Measurements from ENCODE around the gene NHERF1. TPM values are rescaled to one million over a fixed set of nuclear protein-coding genes. Genes with fewer than 3 reads are reported as not detected.

The NHERF1 gene
- polyA plus RNA-seq, 4 donors = 153 to 188 (median 177) TPM

DNA sequence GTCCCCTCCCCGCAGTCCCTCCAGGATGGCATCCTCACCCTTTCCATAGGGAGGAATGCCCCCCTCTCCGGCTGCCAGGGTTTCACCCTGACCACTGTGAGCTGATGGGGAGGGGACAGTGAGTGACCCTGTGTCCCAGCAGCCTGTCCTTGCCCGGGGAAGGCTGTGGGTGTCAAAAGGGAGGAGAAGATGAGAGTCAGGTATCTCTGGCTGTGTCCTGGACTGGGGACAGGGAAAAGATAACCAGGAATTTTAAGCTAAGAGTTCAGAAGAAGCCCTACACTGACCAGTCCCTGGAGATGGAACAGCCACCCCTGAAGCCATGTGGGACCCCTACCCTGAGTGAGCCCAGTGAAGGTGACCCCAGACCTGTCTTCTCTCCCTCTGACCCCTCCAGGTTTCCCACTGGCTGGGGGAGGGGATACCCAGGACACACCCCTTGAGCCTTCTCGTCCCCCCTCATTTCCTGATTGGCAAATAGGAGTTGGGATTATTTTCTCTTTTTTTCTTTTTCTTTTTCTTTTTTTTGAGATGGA lies 16.4 kb downstream of the NHERF1 start:
- no peak for DNase-seq (ENCODE audit: low read depth in 4 of 4, low spot score in 2 of 4)

DNA sequence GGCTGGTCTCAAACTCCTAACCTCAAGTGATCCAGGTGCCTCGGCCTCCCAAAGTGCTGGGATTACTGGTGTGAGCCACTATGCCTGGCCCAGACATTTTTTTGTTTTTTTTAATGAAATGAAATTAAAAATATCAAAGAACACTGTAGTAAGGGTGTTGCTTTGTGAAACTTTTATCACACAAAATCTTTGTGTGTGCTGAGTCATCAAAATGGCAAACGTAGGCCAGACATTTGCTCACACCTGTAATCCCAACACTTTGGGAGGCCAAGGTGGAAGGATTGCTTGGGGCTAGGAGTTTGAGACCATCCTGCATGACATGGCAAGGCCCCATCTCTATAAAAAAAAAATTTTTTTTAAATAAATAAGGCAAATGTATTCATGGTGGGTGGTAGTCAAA lies 18.0 kb downstream of the NHERF1 start:
- DNase-seq (ENCODE audit: low read depth in 4 of 4, low spot score in 2 of 4) = no peak

DNA sequence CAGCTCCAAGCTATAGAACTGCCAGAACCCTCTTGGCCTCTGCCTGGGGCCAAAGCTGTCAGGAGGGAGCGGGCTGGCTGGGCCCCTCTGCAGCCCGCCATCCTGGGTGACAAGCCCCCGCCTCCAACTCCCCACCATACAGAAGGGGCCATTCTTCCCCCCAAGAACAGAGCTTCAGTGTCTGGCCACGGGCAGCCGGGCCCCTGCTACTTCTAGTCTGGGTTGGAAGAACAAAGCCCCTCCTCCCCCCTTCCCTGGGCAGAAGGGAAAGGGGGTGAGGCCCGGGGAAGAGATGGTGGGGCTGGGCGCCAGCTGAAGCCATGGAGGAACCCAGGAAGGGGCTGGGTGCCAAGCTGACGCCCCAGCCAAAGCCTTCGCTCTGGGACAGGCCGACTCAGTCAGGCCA lies 18.7 kb downstream of the NHERF1 start:
- DNase-seq (ENCODE audit: low read depth in 4 of 4, low spot score in 2 of 4) = no peak

DNA sequence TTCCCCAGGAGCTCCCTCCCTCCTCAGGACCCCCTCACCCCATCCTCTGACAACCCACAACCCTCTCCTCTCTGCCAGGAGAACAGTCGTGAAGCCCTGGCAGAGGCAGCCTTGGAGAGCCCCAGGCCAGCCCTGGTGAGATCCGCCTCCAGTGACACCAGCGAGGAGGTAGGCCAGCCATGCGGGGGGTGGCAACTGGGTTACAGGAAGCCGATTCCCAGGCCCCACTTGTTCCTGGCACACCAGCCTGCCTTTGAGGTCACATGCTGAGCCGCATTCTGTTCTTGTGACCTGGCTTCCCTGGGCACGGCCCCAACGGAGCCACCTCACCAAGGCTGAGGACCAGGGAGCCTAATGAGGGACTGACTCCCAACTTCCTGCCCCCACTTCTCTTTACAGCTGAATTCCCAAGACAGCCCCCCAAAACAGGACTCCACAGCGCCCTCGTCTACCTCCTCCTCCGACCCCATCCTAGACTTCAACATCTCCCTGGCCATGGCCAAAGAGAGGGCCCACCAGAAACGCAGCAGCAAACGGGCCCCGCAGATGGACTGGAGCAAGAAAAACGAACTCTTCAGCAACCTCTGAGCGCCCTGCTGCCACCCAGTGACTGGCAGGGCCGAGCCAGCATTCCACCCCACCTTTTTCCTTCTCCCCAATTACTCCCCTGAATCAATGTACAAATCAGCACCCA lies 19.8 kb downstream of the NHERF1 start:
- DNase-seq (ENCODE audit: low read depth in 4 of 4, low spot score in 2 of 4) = no peak

DNA sequence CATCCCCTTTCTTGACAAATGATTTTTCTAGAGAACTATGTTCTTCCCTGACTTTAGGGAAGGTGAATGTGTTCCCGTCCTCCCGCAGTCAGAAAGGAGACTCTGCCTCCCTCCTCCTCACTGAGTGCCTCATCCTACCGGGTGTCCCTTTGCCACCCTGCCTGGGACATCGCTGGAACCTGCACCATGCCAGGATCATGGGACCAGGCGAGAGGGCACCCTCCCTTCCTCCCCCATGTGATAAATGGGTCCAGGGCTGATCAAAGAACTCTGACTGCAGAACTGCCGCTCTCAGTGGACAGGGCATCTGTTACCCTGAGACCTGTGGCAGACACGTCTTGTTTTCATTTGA lies 20.3 kb downstream of the NHERF1 start:
- no peak for DNase-seq (ENCODE audit: low read depth in 4 of 4, low spot score in 2 of 4)

DNA sequence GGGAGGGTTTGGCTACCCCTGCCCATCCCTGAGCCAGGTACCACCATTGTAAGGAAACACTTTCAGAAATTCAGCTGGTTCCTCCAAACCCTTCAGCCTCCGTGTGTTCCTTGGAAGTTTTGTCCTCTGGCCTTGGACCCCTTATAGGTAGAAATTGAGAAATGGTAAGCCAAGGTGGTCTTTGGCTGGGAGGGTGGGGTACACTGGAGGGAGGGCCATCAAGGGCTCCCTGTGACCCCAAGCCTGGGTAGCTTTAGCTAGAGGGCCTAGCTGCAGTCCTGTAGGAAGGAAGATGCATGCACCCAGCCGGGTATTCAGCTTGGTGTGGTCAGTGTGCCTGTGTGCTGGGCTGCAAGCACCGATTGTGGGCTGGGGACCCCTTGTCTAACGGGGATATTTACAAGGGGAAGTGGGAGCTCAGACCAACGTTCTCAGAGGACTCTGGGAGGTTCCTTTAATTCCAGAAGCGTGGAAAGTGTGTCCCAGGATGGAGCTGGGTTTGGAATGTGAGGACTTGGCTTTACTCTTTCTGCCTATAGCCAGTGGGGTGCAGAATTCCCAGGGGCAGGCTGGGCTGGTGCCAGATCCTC lies 20.9 kb downstream of the NHERF1 start:
- no peak for DNase-seq (ENCODE audit: low read depth in 4 of 4, low spot score in 2 of 4)

DNA sequence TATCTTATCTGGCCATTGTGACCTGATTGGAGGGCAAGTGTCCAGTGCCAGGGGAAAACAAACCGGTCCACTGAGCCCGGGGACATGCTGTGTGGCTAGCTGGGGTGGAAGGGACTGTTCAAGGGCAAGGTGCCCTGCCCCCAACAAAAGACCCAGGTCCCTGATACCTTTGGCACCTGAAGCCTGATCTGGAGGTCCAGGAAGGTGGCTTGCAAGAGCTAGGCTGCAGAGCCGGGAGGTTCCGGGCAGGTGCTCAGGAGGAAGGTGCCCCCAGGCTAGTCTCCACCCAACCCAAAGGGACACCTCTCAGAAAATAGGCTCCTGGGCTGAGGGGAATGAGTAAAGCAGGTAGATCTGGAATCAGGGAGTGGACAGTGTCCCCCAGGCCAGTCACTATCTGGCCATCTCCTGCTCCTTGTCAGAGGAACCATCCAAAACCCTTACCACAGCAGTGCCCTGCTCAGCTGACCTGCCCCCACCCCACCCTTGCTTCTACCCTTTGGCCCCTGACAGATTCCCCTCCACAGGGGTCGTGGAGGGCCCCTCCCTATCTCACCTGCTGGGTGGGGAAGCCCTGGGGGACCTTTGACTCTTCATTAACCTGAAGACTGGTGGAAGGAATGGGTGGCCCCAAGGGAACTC lies 21.5 kb downstream of the NHERF1 start:
- no peak for DNase-seq (ENCODE audit: low read depth in 4 of 4, low spot score in 2 of 4)

DNA sequence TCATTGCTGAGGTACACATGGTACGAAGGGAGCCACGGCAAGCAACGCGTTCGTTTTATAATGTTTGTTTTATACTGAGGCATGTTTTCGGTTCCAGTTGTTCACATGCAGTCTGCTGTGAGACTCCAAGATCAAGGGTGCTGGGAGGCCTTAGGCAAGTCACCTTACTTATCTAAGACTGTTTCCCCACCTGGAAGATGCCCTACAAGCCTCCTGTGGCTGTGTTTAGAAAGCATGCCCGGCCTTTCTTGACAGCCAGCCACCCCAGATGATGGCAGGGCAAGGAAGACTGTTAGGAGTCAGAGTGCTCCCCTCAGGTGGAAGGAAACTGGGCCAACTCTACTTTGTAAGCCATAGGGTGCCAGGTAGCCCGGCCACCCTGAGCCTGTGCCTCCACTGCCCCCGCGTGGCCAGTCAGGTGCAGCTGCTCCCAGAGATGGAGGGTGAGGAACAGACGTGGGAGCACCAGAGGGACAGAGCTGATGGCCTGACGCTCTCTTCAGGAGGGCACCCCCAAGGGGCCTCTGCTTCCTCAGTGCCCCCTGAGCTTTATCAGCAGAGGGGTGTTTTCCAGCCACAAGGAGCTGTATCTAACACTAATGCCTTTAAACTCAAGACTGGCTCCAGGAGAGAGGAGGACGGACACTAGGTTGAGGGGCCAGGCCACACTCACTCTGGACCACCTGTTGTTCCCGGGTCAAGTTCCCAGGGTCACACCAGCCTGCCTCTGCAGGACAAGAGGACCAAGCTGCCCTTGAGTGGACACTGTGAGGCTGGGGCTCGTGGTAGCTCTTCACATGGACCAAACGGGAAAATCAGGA lies 22.3 kb downstream of the NHERF1 start:
- no peak for DNase-seq (ENCODE audit: low read depth in 4 of 4, low spot score in 2 of 4)

DNA sequence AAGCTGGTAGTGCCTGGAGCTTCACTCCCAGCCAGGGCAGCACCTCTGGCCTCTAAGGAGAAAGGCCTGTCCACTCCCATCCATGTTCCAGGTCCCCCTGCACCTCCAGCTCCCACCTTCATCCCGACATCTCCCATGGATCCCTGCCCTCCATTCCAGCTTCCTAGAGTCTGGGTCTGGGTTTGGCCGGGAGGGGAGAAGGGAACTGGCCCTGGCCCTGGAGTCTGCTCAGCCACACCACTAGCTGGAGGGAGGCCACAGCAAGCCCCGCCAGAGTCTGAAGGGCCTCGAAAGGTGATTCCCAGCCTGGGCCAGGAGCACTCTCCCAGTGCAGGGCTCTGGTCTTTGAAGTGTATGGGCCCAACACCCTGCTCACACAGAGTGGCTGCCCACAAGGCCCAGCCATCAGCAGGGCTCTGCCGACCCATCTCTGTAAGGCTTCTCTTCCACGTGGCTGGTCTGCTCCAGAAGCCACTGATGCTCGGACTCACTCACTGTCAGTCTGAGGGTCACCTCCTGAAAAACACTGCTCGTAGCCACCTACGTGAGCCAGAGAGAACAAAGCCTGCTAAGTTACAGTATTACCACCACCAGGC lies 23.0 kb downstream of the NHERF1 start:
- DNase-seq (ENCODE audit: low read depth in 4 of 4, low spot score in 2 of 4) = no peak

DNA sequence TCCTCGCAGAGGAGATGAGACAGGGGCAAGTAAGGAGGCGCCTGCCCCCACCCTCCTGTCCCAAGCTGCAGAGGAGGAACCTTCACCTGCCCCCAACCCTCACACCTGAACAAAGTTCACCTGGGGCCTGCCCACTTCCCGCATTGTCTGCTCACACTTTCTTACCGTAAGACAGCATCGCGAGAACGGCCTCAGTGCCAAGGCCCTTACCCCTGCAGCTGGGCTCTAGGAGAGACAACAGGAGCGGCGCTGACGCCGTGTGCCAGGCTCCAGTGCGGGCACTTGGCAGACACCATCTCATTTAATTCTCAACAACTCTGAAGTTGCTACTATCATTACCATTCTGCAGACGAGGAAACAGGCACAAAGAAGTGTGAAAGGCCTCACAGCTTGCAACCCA lies 23.6 kb downstream of the NHERF1 start:
- no peak for DNase-seq (ENCODE audit: low read depth in 4 of 4, low spot score in 2 of 4)

DNA sequence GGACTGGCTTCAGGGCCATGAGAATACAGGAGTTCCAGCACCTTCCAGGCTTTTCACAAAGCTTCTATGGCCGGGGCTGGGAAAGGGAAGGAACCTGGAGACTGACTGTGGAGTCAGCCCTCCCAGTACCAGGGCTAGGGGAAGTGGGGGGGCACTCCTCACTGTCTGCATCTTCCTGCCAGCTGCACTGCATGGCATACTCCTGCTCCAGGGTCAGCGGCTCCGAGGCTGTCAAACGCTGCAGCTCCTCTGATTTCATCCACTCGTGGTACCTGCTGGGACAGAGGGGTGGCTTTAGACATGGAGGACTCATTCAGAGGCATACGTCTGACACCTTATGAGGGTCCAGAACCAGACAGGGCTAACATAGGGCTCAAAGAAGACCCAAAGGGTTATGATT lies 25.0 kb downstream of the NHERF1 start:
- DNase-seq (ENCODE audit: low read depth in 4 of 4, low spot score in 2 of 4) = no peak

DNA sequence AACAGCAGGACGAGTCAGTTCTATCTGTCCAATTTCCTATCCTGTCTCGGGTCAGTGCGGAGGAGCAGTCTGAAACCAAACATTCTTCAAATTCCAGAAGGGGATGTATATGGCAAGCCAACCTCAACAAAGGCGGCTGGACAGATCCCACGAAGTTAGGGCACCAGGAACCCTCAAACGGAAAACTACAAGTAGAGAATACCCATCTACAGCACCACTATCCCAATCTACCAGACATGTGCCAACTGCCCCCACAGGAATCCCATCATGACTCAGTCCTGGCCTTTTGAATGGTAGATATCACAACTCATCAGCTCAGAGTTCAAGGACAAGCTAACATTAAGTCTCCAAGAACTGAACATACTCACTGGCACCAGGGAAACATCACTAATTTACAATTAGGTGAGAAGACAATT lies 25.5 kb downstream of the NHERF1 start:
- no peak for DNase-seq (ENCODE audit: low read depth in 4 of 4, low spot score in 2 of 4)

DNA sequence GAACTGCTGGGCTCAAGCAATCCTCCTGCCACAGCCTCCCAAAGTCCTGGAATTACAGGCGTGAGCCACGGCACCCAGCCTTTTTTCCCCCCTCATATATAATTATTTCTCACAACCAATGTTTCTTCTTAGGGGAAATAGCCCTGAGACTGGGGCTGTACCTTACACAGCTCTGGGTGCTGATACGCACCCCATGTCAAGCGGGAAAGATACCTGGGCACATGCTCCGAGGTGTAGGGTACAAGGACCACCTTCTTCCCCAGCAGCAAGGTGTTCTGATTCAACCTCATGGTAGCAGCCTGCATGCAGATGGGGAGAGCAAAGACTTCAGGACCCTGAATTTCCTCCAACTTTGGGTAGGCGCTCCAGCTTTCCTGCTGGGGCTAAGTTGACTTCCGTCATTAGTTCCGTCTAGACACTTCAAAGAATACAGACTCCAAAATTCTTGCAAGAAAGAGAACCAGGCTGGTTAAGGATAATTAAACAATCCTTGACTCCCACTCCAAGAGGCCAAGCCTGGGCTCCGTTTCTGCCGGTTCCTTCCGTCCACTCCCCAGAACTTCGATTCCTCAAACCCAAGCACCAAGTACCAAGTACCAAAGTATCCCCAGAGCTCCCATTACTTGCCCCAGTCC lies 27.1 kb downstream of the NHERF1 start:
- no peak for DNase-seq (ENCODE audit: low read depth in 4 of 4, low spot score in 2 of 4)

DNA sequence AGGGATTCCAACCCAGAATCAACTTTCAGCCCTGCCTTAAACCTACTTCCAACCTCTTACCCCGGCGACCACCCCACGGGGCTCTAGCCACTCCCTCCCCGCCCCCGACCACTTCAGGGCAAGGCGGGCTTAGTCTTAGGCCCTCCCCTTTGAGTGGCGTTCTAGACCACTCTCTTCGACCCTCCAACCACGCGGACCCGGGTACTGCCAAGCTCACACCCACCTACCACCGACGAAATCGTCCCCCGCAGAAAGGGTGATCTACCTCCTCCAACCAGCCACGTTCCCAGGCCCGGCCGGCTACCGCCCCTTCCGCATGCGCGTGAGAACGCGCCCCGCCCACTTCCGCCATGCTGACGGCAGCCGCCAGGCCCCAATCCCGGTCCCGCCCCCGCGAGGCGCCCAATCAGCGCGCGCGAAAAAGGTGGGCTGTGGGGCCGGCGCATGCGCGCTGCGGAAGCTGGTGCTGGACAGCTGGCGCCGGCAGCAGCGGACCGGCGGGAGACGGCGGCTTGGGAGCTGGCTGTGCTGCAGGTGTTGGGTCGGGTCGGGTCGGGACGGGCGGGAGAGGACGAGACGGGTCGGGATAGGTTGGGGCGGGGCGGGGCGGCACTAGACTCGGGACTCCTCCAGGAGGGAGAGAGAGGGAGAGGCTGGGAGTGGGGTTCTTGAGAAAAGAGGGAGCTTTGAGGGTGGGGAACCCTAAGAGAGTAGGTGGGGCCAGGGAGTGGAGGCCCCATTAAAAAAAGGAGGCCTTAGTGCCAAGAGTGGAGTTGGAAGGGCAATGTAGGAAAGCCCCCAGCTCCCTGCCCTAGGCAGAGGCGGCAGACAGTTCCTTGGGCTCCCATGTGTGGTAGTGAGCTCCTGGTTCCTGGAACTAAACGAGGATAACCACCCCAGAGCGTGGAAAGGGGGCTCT lies 27.9 kb downstream of the NHERF1 start, which contains the start of gene NAT9:
NAT9 (minus strand) TSS at position 302 of the 919 bp plus-strand sequence. CDS start 647 bp downstream, outside the sequence.
- DNase-seq (ENCODE audit: low read depth in 4 of 4, low spot score in 2 of 4) = peak in 3 of 4 donors; percentile 89 to 92 (median 90)

DNA sequence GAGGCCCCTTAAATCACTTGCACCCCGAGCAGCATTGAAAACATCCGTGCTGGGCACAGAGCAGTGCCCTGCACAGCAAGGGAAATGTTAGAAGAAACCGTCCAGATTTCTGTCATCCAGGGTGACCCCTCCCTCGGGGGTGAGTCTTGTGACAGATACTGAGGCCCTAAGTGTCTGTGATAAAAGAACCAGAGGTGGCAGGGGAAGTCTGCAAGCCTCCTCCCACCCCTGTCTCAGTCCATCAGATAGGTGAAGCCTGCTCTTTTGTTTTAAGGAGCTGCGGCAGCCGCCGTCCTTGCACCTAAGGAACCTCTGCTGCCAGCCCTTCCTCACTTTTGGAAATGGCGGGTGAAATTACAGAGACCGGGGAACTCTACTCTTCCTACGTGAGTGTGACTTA lies 28.6 kb downstream of the NHERF1 start:
- no peak for DNase-seq (ENCODE audit: low read depth in 4 of 4, low spot score in 2 of 4)

DNA sequence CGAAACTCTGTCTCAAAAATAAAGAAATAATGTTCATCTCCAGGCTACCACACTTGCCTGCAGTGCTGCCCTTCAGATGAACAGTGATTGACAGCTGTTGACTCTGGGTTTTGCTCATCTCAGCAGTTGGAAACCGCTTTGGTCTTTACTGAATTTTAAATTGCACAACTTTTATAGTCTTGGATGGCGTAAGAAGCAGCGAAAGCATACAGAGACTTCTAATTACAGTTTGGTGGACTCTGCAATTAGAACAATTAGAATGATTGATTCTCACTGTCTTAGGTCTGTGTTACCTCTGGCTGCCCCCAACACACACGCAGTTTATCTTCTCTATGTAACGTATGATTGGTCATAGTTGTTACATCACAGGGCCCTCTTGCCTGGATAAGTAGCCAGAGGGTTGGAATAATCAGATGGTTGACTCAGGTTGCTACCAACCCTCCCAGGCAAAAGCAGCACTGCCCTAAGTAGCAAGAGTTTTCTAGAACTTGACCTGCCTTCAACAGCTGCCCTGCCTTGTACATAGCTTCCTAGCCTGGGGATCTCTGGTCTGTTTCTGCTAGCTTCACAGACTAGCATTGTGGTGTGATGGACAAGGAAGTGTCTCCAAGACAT lies 29.6 kb downstream of the NHERF1 start:
- DNase-seq (ENCODE audit: low read depth in 4 of 4, low spot score in 2 of 4) = no peak

DNA sequence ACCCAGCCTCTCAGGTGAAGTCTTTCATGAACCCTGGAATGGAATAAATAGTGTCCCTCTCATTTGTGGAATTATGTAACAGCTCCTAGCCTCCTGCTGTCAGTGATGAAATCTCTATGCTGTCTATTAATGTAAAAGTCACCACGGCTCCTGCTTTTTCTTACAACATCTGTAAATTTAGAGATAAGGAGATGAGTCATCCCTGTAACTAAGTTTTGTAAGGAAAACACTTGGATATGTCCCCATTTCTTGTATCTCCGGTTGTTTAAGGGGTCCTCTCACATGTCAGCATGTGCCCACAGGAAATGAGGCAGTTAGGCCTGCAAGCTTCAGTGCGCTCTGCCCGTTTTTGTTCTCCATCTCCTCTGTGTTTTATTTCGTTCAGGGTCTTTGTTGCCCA lies 30.5 kb downstream of the NHERF1 start:
- DNase-seq (ENCODE audit: low read depth in 4 of 4, low spot score in 2 of 4) = no peak

DNA sequence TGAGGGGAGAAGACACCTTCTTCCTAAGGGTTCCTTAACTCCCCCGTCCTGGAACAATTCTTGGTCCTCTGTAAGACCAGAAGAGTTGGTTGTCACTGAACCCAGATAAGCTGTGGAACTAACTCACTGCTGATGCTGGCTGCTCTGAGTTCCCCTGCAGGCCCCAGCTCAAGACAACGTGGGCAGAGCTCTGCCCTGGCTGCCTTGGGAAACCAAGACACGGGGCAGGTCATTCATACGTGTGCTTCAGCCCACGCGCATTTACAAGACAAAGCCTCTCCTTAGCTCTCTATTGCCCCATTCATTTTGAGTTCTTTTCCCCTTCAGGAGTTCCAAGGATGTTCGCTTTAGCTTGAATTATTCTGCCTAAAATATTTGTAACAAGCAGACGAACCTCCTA lies 31.1 kb downstream of the NHERF1 start:
- DNase-seq (ENCODE audit: low read depth in 4 of 4, low spot score in 2 of 4) = no peak

DNA sequence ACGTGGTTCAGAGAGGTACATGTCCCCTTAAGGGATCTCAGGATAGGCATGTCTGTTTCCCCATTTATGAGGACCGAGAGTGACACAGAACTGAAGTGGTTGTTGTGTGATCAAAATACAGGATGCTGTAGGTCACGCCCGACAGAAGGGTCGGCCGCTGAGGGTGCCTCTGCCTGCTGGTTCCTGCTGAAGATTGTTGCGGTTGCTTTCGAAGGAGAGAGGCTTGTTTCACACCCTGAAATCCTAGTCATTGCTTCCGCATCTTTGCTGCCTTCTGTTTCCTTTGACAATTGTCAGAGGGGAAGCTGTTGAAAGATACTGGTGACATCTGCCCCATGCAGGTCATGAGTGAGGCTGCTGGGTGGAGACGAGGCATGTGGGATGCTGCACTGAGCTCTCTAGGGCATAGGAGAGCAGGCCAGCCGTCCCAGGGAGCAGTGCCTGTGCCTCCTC lies 31.5 kb downstream of the NHERF1 start:
- no peak for DNase-seq (ENCODE audit: low read depth in 4 of 4, low spot score in 2 of 4)

Measured in left renal cortex interstitium (tissue), 4 donors.